ENCODE measurements around the gene NEUROD1.

GRCh38 chr2:181643151-181643550, 37.2 kb downstream of the NEUROD1 start:
- TF ChIP-seq CTCF (IDR thresholded peaks at IDR 0.05) (no peak), POLR2A (IDR thresholded peaks at IDR 0.05) (no peak)

Measured in heart left ventricle (tissue), 13 donors.